KOPT-K1 (cell line): ENCODE data around the gene NBEAL2.
"Not testable (repeated sequence)": the region's sequence is repeated elsewhere in the genome, so short reads cannot be mapped to it uniquely, and the experiment has no call there.

Experiments
- H3K27ac ChIP-seq: fragments of 200-600 bp; sonication (generic); 2 replicates; pipeline ENCODE4 v1.5.1; 2016; ENCODE audit warnings: antibody characterized with exemption, mild to moderate bottlenecking, low read depth, low read length; ENCODE audit not compliant: poor library complexity, severe bottlenecking
- H3K36me3 ChIP-seq: fragments of 200-600 bp; sonication (generic); 2 replicates; pipeline ENCODE4 v1.5.1; 2017; ENCODE audit warnings: antibody characterized with exemption, mild to moderate bottlenecking, low read length, moderate library complexity; ENCODE audit not compliant: insufficient read depth
- H3K9me3 ChIP-seq: fragments of 200-600 bp; sonication (generic); 2 replicates; pipeline ENCODE4 v1.5.1; 2017; ENCODE audit warnings: antibody characterized with exemption, low read length, mild to moderate bottlenecking; ENCODE audit not compliant: insufficient read depth, poor library complexity, severe bottlenecking

NBEAL2 gene

GRCh38 chr3:47013231-47013630, 33.8 kb downstream of the NBEAL2 start:
- no peaks in the 10 kb centered on the region for H3K9me3 ChIP-seq
- H3K36me3 ChIP-seq: peaks cover 90% of the 10 kb centered on the region
- H3K27ac ChIP-seq: peak overlapping the region; percentile 52

DNA sequence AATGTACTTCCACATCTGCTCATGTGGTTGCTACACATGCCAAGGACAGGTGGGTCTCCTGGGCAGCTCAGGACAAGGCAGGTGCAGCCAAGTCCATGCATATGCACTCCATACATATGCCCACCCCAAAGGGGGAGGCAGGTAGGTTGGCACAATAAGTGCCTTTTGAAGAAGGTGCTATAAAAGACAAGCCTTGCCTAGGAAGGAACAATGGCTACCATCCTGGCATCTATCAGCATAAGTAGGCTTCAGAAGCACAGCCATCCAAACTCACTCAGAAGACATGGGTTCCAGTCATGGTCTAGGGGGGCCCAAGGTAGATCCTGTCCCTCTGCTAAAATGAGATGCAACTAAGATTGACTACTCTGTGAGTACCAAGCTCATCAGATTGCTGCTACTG, 34.6 kb downstream of the NBEAL2 start:
- Histone ChIP-seq H3K9me3 (no peaks in the 10 kb centered on the region), H3K36me3 (peaks cover 90% of the 10 kb centered on the region), H3K27ac (peak overlapping the region; percentile 5)

GRCh38 chr3:47015151-47015550, 35.7 kb downstream of the NBEAL2 start:
- Histone ChIP-seq H3K9me3 (no peaks in the 10 kb centered on the region), H3K36me3 (peaks cover 90% of the 10 kb centered on the region), H3K27ac (peak overlapping the region; percentile 57)

DNA sequence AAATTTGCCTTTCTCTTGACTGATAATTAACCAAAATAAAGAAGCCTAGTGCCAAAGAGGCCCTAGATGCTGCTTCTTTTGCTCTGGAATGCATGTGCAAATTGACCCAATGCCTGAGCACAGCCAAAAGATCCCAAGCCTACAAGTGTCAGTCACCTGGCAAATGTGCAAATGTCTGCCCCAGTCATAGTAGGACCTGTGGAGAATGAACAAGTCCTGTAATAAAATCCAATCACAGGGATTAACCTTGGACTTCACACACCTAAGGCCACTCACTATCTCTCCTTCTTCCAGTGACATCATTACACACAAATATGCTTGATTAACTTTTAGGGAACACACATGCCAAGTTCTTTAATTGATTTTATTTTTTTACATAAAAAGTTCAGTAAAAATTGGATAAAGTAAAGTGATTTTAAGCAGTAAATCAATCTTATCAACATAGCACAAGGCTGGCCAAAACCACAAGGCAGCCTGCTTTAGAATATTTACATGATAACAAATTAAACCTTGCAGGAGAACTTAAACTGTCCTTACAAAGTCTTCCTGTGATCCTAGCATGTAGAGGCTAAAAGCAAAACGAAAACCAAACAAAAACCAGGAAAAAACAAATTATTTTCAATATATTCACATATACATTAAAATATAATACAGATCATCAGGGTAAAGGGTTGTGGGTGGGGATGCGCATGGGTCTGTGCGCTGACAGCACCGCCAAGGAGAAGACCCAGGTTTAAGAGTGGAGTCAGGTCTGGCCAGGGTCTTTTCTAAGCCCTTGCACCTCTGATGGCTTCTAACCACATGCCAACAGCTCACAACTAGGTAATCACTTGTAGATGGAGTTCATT, 36.8 kb downstream of the NBEAL2 start:
- Histone ChIP-seq H3K36me3 (peaks cover 86% of the 10 kb centered on the region), H3K27ac (peak overlapping the region; percentile 72)

DNA sequence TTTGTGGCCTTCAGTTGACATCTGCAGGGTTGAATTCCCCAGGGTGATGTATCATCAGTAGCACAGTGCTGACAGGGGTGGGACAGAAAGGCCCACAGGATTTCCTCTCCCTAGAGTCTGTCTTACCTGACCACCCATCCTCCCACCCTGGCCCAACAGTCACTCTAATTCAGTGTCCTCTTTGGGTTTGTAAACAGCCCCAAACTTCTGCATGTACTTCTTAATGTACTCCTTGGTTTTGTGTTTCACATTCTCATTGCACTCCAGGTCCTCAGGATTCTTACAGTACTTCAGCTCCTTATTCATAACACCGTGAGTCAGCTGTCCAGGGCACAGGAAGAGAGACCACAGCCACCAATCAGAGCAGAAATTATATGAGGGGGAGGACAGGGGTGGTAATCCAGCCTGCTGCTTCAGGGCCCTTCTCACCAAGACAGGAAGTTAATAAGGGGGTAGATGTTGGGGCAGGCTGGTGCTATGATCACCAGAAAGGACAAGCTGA, 37.5 kb downstream of the NBEAL2 start:
- peak overlapping the region; percentile 72 for H3K27ac ChIP-seq

More for the DNA sequence above, 36.8 kb downstream of the NBEAL2 start:
- no peaks in the 10 kb centered on the region for H3K9me3 ChIP-seq

DNA sequence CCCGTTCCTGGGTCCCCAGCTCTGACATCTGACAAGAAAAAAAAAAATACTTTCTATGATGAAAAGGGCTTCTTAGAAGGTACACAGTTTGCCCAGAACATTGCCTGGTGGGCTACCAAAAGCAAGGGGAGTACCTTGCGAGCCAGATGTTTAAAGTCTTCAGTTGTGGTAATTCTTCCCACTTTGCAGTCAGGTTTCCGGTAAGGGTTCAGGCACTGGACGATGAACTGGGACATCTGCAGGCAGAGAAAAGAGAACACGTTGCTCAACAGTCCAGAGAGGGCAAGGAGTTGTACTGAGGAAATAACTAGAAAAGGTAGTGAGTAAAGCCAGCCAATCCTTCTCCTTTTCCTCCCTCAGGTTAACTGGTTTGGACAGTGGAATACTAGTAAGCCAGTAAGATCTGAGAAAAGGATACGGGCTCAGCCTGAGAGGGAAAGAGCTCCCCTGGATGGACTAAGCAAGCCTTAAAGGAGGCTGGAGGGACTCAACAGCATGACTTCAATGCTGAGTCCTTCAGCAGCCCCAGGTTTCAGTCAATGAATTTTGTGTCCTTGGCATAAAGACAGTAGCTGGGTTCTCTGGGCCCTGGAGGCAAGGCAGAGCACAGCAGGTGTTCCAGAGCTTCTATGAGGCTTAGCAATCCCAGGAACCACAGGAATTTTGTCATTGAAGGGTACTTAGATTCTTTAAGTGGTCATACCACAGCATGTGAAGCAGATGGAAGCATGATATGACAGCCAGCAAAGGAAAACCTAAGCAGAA, 38.2 kb downstream of the NBEAL2 start:
- Histone ChIP-seq H3K9me3 (no peaks in the 10 kb centered on the region), H3K27ac (peak overlapping the region; percentile 72), H3K36me3 (peaks cover 86% of the 10 kb centered on the region)

More for the DNA sequence above, 37.5 kb downstream of the NBEAL2 start:
- H3K9me3 ChIP-seq: no peaks in the 10 kb centered on the region
- peaks cover 87% of the 10 kb centered on the region for H3K36me3 ChIP-seq

- Histone ChIP-seq H3K36me3 (peaks cover 84% of the 10 kb centered on the region), H3K27ac (peak overlapping the region; percentile 72), H3K9me3 (no peaks in the 10 kb centered on the region)
Observed at GRCh38 chr3:47018269-47018611, 38.8 kb downstream of the NBEAL2 start.

GRCh38 chr3:47019201-47019600, 39.7 kb downstream of the NBEAL2 start:
- Histone ChIP-seq H3K36me3 (peaks cover 74% of the 10 kb centered on the region), H3K9me3 (no peaks in the 10 kb centered on the region), H3K27ac (peak overlapping the region; percentile 72)

- H3K27ac ChIP-seq: no peak overlapping the region
- H3K36me3 ChIP-seq: peaks cover 70% of the 10 kb centered on the region
- H3K9me3 ChIP-seq: no peaks in the 10 kb centered on the region
Observed at GRCh38 chr3:47020311-47020710, 40.8 kb downstream of the NBEAL2 start.

- Histone ChIP-seq H3K9me3 (no peaks in the 10 kb centered on the region), H3K36me3 (peaks cover 53% of the 10 kb centered on the region), H3K27ac (no peak overlapping the region)
Observed at GRCh38 chr3:47022641-47023071, 43.2 kb downstream of the NBEAL2 start.

- peaks cover 51% of the 10 kb centered on the region for H3K36me3 ChIP-seq
- no peaks in the 10 kb centered on the region for H3K9me3 ChIP-seq
- no peak overlapping the region for H3K27ac ChIP-seq
Observed at GRCh38 chr3:47024932-47025331, 45.5 kb downstream of the NBEAL2 start.

DNA sequence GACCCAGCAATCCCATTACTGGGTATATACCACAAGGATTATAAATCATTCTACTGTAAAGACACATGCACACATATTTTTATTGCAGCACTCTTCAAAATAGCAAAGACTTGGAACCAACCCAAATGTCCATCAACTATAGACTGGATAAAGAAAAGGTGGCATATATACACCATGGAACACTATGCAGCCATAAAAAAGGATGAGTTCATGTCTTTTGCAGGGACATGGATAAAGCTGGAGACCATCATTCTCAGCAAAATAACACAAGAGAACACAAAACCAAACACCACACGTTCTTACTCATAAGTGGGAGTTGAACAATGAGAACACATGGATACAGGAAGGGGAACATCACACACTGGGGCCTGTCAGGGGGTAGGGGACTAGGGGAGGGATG, 47.0 kb downstream of the NBEAL2 start:
- not testable (repeated sequence) for H3K9me3 ChIP-seq, H3K27ac ChIP-seq
- H3K36me3 ChIP-seq: peaks cover 49% of the 10 kb centered on the region

DNA sequence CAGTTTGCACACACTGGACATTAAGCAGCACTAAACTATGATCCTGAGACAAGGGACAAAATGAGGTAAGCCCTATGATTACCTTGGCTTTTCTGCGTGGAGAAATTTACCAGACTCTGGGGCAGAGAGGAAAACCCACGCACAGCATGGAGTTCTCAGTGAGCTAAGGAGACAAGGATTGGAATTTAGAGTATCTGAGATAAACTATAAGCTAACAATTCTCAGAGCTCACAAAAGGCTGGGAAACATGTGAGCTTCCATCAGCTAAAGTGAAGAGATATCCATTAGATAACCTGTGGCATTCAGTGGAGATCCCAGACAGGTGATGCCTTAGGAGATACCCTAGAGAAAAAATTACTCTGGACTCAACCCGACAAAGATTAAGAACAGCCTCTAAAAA, 48.7 kb downstream of the NBEAL2 start:
- Histone ChIP-seq H3K27ac (no peak overlapping the region), H3K9me3 (no peaks in the 10 kb centered on the region), H3K36me3 (peaks cover 44% of the 10 kb centered on the region)

GRCh38 chr3:47028667-47029066, 49.2 kb downstream of the NBEAL2 start:
- Histone ChIP-seq H3K36me3 (peaks cover 49% of the 10 kb centered on the region), H3K27ac (no peak overlapping the region), H3K9me3 (no peaks in the 10 kb centered on the region)

DNA sequence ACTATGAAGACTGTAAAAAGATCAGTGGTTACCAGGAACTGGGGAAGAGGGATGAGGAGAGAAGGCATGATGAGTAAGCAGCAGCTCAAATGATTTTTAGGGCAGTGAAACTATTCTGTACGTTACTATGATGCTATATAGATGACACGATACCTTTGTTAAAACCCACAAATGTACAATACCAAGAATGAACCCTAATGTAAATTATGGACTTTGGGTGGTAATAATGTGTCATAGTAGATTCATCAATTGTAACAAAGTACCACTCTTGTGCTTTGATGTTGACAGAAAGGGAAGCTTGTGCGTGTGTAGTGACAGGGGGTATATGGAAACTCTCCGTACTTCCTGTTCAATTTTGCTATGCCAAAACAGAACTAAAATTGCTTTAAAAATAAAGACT, 51.6 kb downstream of the NBEAL2 start:
- peaks cover 63% of the 10 kb centered on the region for H3K36me3 ChIP-seq
- H3K27ac ChIP-seq, H3K9me3 ChIP-seq: not testable (repeated sequence)
